Measurements from ENCODE around the gene LCN6.
"Not testable (repeated sequence)": the region's sequence is repeated elsewhere in the genome, so short reads cannot be mapped to it uniquely, and the experiment has no call there.

Gene LCN6

DNA sequence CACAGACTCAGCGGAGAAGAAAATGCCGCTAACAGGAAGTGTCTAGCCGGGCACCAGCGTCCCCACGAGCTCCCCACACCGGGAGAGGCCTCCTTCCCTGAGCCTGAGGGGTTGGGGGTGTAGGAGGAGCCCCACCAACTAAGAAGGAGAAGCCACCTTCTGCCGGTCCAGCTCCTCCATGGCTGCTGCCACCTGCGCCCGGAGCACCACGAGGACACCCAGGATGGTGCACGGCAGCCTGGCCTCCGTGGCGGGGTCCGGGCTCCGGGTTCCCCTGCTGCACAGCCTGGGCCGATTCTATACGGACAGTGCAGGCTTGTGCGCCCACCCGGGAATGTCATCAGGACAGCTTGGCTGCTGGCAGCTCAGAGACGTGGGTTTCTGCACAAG, 9.4 kb upstream of the LCN6 start:
- H3K4me3 Mint-ChIP-seq, result no peak overlapping the region
- peaks cover 3% of the 10 kb centered on the region for H3K36me3 Mint-ChIP-seq (ENCODE audit: low read depth)
- H3K9me3 Mint-ChIP-seq, result peaks cover 17% of the 10 kb centered on the region
- no peaks in the 10 kb centered on the region for H3K27me3 Mint-ChIP-seq (ENCODE audit: low read depth)
- no peak overlapping the region for H3K27ac Mint-ChIP-seq
- H3K4me1 Mint-ChIP-seq (ENCODE audit: low read depth), result no peaks in the 10 kb centered on the region

DNA sequence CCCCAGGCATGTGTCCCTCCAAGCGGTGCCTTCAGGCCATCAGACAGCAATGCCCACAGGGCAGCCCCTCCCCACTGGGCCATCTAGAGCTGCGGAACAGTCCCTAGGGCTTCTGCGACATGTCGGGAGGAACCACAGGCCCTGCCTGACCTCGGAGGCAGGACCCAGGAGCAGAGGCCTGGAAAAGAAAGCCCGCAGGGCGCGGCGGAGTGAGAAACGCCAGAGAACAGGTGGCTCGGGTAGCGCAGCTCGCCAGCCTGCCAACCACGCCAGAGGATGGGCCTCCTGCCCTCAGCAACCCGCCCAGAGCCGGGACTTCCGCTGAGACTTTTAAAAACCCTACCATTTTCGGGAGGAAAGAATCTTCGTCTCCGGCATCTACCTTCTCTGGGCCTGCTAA, 9.0 kb upstream of the LCN6 start:
- Mint-ChIP-seq H3K27me3 (ENCODE audit: low read depth) (no peaks in the 10 kb centered on the region), H3K4me3 (no peak overlapping the region), H3K4me1 (ENCODE audit: low read depth) (no peaks in the 10 kb centered on the region)

DNA sequence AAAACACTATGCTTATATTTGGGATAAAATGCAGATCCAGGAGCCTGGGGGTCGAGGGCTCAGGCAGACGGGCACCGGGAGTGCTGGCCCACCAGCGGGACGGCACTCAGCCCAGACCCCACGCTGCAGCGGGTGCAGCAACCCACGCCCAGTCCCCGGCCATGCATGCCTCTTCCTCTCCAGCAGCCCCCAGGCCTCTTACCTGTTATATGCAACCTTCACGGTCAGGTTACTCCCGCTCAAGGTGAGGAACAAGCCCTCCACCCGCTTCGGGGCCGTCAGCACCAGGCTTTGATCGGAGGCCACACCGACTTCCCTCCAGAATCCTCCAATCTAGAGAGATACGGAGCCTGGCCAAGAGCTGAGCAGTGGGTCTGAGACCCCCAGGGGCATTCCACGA, 8.5 kb upstream of the LCN6 start:
- no peaks in the 10 kb centered on the region for H3K27me3 Mint-ChIP-seq (ENCODE audit: low read depth)
- H3K9me3 Mint-ChIP-seq, result peaks cover 26% of the 10 kb centered on the region
- no peaks in the 10 kb centered on the region for H3K4me1 Mint-ChIP-seq (ENCODE audit: low read depth)
- no peak overlapping the region for H3K4me3 Mint-ChIP-seq
- H3K27ac Mint-ChIP-seq, result no peak overlapping the region
- peaks cover 6% of the 10 kb centered on the region for H3K36me3 Mint-ChIP-seq (ENCODE audit: low read depth)

More for the DNA sequence above, 9.0 kb upstream of the LCN6 start:
- no peak overlapping the region for H3K27ac Mint-ChIP-seq
- H3K36me3 Mint-ChIP-seq (ENCODE audit: low read depth), result peaks cover 6% of the 10 kb centered on the region
- peaks cover 22% of the 10 kb centered on the region for H3K9me3 Mint-ChIP-seq

DNA sequence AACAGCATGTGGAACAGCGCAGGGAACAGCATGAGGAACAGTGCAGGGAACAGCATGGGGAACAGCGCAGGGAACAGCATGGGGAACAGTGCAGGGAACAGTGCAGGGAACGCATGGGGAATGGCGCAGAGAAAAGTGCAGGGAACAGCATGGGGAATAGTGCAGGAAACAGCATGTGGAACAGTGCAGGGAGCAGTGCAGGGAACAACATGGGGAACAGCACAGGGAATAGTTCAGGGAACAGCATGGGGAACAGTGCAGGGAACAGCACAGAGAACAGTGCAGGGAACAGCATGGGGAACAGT, 7.8 kb upstream of the LCN6 start:
- Mint-ChIP-seq H3K27me3 (ENCODE audit: low read depth) (no peaks in the 10 kb centered on the region), H3K9me3 (peaks cover 31% of the 10 kb centered on the region), H3K4me3 (no peak overlapping the region), H3K4me1 (ENCODE audit: low read depth) (no peaks in the 10 kb centered on the region), H3K36me3 (ENCODE audit: low read depth) (peaks cover 6% of the 10 kb centered on the region), H3K27ac (no peak overlapping the region)

DNA sequence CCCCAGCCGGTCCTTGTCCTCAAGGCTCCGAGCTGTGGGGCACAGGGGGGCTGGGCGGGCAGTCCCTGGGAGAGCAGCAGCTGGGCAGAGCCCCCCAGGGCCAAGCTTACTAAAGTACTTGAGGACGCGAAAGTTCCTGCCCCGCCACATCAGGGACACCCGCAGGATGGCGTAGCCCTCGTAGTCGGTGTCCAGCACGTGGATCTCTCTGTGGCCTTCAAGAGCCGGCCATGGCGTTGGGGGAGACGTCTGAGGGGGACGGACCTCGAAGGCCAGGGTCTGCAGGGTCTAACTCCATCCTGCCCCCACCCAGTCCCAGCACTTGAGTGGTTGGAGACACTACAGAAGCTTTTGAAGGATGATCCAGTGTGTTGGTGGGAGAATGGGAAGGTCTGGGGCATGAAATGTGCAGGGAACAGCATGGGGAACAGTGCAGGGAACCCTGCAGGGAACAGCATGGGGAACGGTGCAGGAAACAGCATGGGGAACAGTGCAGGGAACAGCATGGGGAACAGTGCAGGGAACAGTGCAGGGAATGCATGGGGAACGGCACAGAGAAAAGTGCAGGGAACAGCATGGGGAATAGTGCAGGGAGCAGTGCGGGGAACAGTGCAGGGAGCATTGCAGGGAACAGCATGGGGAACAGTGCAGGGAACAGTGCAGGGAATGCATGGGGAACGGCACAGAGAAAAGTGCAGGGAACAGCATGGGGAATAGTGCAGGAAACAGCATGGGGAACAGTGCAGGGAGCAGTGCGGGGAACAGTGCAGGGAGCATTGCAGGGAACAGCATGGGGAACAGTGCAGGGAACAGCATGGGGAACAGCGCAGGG, 7.2 kb upstream of the LCN6 start:
- H3K27me3 Mint-ChIP-seq (ENCODE audit: low read depth); H3K27ac Mint-ChIP-seq; H3K36me3 Mint-ChIP-seq (ENCODE audit: low read depth); H3K4me1 Mint-ChIP-seq (ENCODE audit: low read depth); H3K4me3 Mint-ChIP-seq: not testable (repeated sequence)
- peaks cover 31% of the 10 kb centered on the region for H3K9me3 Mint-ChIP-seq

DNA sequence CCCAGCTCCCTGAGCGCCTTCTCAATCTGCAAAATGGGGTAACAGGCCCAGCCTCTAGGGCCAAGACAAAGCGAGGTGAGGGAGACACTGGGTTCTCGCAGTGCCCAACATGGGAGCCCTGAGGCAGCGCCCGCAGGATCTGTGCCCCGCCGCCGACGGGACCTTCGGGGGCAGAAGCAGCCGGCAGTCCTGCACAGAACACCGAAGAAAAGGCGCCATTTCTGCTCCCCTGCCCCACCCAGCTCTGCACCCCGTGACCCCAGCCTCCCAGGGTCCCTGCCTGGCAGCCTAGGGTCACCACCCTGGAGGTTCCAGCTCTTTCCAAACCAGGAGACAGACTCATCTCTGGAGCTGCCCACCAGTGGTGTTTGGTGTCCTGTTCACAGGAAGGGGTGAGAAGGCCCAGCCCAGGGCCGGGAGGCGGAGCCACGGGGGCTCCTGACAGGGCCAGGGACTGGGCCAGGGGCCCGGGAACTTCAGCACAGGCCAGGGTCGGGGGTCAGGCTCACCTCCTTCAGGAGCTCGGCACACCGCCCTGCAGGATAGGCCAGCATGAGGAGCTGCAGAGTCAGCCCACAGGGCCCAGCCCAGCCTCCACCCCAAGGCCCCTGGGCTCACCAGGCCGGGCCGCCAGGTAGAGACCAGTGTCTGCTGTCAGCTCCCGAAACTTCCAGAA, 6.4 kb upstream of the LCN6 start:
- Mint-ChIP-seq H3K9me3 (peaks cover 31% of the 10 kb centered on the region), H3K4me3 (no peak overlapping the region), H3K4me1 (ENCODE audit: low read depth) (no peaks in the 10 kb centered on the region), H3K36me3 (ENCODE audit: low read depth) (peaks cover 6% of the 10 kb centered on the region), H3K27me3 (ENCODE audit: low read depth) (no peaks in the 10 kb centered on the region), H3K27ac (no peak overlapping the region)

DNA sequence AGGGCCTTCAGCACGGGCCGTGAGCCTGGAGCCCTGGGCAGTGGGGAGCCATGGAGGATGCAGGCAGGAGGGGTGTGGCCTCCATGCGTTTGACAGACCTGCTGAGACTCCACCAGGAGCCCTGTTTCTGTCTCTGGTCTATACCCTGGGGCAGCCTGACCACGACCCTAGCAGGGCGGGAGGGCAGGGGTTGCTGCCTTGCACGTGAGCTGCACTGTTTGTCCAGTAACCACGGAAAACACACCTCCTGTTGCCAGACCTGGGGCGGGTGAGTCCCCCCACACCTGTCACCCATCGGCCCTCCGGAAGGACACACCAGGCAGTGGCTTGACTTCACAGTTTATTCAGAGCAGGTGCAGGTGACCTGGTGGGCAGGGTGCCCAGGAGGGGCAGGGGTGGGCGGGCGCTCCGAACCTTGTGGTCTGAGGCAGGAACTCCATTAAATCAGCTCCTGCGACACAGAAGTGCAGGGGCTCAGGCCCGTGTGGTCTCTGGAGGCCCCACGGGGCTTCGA, 5.8 kb upstream of the LCN6 start:
- Mint-ChIP-seq H3K36me3 (ENCODE audit: low read depth) (peaks cover 6% of the 10 kb centered on the region), H3K9me3 (peaks cover 31% of the 10 kb centered on the region), H3K4me1 (ENCODE audit: low read depth) (no peaks in the 10 kb centered on the region), H3K4me3 (no peak overlapping the region), H3K27ac (no peak overlapping the region), H3K27me3 (ENCODE audit: low read depth) (no peaks in the 10 kb centered on the region)

DNA sequence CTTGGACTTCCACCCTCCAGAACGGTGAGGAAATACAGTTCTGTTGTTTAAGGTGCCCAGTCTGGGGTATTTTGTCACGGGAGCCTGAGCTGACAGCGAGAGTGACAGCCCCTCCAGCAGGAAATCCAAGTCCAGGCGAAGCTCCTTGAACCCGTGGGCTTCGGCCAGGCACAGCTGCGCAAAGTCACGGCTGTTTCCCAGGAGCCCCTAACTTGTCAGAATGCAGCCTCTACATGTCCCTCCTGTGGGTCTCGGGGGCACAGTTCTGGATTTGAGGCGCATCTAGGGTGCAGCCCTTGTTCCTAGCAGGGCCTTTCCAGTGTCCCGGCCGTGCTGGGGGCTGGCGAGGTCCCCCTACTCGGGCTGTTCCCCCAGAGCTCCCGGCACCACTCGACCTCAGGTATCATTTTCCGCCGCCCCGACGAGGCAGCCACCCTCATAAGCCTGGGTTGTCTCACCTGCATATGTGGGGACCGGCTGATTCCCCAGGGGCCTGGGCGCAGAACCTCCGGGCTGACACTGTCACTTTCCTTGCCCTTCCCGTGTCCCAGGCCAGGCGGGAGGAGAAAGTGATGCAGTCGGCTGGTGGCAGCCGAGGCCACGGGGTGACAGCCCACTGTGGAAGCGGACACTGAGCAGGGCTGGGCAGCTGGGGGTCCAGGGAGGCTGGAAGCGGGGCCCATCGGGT, 5.2 kb upstream of the LCN6 start:
- H3K9me3 Mint-ChIP-seq, result peaks cover 31% of the 10 kb centered on the region
- no peak overlapping the region for H3K27ac Mint-ChIP-seq
- H3K4me3 Mint-ChIP-seq, result no peak overlapping the region
- no peaks in the 10 kb centered on the region for H3K27me3 Mint-ChIP-seq (ENCODE audit: low read depth)
- H3K36me3 Mint-ChIP-seq (ENCODE audit: low read depth), result peaks cover 6% of the 10 kb centered on the region
- no peaks in the 10 kb centered on the region for H3K4me1 Mint-ChIP-seq (ENCODE audit: low read depth)

DNA sequence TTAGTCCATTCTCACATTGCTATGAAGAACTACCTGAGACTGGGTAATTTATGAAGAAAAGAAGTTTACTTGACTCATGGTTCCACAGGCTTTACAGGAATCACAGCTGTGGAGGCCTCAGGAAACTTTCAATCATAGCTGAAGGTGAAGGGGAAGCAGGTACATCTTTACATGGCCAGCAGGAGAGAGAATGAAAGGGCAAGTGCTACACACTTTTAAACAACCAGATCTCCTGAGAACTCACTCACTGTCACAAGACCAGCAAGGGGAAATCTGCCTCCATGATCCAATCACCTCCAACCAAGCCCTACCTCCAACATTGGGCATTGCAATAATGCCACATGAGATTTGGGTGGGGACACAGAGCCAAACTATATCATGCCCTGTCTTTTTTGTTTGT, 3.5 kb upstream of the LCN6 start:
- Mint-ChIP-seq H3K27ac (no peak overlapping the region), H3K4me1 (ENCODE audit: low read depth) (no peaks in the 10 kb centered on the region), H3K36me3 (ENCODE audit: low read depth) (peaks cover 6% of the 10 kb centered on the region), H3K27me3 (ENCODE audit: low read depth) (no peaks in the 10 kb centered on the region), H3K9me3 (peaks cover 31% of the 10 kb centered on the region), H3K4me3 (no peak overlapping the region)

DNA sequence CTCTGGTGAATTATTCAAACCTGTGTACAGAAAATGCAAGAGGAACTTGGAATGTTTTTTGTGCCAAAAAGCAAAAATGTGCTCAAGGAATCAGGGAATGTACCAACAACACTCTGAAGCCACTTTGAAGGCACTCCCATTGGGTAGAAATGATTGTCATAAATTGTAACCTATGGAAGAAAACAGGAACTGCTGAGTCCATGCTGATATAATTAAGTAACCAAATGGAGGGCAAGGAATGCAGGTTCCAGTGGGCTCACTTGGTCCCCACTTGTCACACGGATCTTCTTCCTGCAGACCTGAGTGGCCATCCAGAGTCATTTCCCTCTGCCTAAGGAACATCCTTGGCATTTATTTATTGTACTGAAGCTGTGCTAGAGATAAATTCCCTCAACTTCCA, 2.9 kb upstream of the LCN6 start:
- H3K4me1 Mint-ChIP-seq (ENCODE audit: low read depth), result no peaks in the 10 kb centered on the region
- no peaks in the 10 kb centered on the region for H3K27me3 Mint-ChIP-seq (ENCODE audit: low read depth)
- H3K36me3 Mint-ChIP-seq (ENCODE audit: low read depth), result peaks cover 6% of the 10 kb centered on the region
- H3K4me3 Mint-ChIP-seq, result no peak overlapping the region
- no peak overlapping the region for H3K27ac Mint-ChIP-seq
- H3K9me3 Mint-ChIP-seq, result peaks cover 27% of the 10 kb centered on the region

DNA sequence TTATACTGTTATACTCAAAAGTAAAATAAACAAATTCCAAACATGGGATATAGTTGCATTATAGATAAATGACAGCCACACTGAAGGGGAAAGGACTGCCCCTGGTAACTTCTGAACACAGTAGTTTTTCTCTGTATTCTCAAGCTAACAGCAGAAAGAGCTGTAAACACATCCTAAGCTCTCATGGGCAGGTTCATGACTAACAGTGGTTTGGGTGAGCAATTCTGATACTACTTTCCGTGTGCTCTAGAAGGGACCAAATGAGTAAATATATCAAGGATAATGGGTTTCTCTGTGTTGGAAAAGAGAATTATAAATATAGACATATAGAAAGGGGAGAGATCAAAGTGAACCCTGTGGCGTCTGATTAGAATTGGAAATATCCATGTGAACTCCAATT, 2.2 kb upstream of the LCN6 start:
- Mint-ChIP-seq H3K27ac (no peak overlapping the region), H3K4me3 (no peak overlapping the region), H3K36me3 (ENCODE audit: low read depth) (peaks cover 3% of the 10 kb centered on the region), H3K27me3 (ENCODE audit: low read depth) (no peaks in the 10 kb centered on the region), H3K9me3 (peaks cover 20% of the 10 kb centered on the region), H3K4me1 (ENCODE audit: low read depth) (no peaks in the 10 kb centered on the region)

DNA sequence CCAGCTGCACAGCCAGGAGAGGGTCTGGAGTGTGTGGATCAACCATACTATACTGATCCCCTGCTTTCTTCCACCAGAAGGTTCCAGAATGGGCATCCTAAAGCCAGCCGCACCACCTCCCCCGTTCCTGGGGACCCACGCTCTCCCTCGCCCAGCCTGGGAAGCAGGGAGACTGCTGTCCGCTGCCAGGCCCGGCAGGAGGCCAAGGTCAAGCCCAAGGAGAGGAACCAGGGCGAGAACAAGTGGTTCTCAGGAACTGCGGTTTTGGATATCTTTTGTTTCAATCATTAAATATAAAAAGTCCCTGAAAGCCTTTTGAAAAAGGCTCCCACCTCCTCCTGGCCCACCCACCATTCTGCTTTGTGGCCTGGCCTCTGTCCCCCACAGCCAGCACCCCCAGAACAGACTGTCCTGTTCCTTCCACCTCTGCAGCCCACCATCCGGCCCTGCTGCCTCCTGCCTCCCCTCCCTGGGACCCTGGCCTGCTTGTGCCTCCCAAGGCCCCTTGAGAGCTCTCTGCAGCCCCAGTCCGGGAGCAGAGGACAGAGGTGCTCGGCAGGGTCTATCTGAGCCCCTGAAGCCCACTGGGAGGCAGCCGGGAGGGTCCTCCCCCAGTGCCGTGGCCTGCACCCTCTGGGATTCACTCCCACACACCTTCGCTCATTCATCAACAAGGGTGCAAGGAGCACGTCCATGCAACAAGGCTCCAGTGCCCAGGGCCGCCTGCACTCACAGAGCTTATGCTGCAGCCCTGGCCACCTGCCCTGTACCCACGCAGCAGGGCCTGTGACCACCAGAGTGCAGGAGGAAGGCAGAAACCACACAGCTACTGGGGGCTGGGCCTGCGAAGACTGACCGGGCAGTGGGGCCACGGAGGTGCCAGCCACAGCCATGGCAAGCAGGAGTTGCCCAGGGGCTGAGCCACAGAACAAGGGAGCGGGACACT, 614 bp upstream of the LCN6 start:
- peaks cover 3% of the 10 kb centered on the region for H3K36me3 Mint-ChIP-seq (ENCODE audit: low read depth)
- H3K27ac Mint-ChIP-seq, result no peak overlapping the region
- no peaks in the 10 kb centered on the region for H3K4me1 Mint-ChIP-seq (ENCODE audit: low read depth)
- H3K4me3 Mint-ChIP-seq, result no peak overlapping the region
- H3K9me3 Mint-ChIP-seq, result peaks cover 17% of the 10 kb centered on the region
- no peaks in the 10 kb centered on the region for H3K27me3 Mint-ChIP-seq (ENCODE audit: low read depth)

DNA sequence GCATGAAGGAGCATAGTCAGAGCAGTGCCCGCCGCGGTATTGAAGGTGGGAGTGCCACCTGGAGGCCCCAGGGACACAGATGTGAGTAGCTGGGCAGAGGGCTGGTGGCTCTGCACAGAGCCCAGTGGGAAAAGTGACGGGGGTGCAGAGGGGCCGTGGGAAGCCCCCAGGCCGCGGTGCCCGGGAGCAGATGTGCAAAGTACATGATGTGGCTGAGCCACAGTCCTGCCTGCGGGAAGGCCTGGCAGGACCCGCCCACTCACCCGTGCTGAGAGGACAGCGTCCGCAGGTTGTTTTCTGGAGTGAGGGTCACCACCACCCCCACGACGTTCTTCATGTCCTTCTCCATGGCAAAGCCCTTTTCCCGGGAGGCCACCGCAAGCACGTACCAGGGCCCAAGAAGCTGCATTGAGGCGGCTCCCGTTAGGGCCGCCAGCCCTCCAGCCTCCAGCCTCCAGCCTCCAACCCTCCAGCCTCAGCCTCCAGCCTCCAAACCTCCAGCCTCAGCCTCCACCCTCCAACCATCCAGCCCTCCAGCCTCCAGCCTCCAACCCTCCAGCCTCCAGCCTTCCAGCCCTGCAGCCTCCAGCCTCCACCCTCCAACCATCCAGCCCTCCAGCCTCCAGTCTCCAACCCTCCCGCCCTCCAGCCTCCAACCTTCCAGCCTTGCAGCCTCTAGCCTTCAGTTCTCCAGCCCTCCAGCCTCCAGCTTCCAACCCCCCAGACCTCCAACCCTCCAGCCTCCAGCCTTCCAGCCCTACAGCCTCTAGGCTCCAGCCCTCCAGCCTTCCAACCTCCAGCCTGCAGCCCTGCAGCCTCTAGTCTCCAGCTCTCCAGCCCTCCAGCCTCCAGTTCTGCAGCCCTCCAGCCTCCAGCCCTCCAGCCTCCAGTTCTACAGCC, 914 bp downstream of the LCN6 start:
- Mint-ChIP-seq H3K4me1 (ENCODE audit: low read depth) (no peaks in the 10 kb centered on the region), H3K36me3 (ENCODE audit: low read depth) (peaks cover under 1% of the 10 kb centered on the region), H3K9me3 (peaks cover 11% of the 10 kb centered on the region), H3K4me3 (no peak overlapping the region), H3K27ac (no peak overlapping the region), H3K27me3 (ENCODE audit: low read depth) (peaks cover 4% of the 10 kb centered on the region)
